Esophagus squamous epithelium (tissue), 4 donors: ENCODE data around the gene EHD3.

ENCODE experiments used
- CTCF ChIP-seq, 6 experiments: fragments of 450-650 bp in 4 of 6; fragments of 200-600 bp in 2 of 6; sonication (generic) in 2 of 6; IDR thresholded peaks; one replicate each; pipeline ENCODE4 v1.5.1; 2016 to 2019; ENCODE audit warnings: antibody characterized with exemption in 6 of 6, mild to moderate bottlenecking in 4 of 6, moderate library complexity in 4 of 6
- POLR2A ChIP-seq, 4 donors: fragments of 450-650 bp; IDR thresholded peaks; one replicate each; pipeline ENCODE4 v1.6.1; 2017; ENCODE audit warnings: antibody characterized with exemption in 4 of 4, mild to moderate bottlenecking in 4 of 4, moderate library complexity in 3 of 4

- TF ChIP-seq CTCF (IDR thresholded peaks at IDR 0.05) (no peak), POLR2A (IDR thresholded peaks at IDR 0.05) (no peak)
These were observed 53.1 kb downstream of the EHD3 start for GRCh38 chr2:31286961-31287550.
